Tibial nerve (tissue), 4 donors: ENCODE results near the gene PDPN. TPM values are rescaled to one million over a fixed set of nuclear protein-coding genes. Genes with fewer than 3 reads are reported as not detected.
A peak's percentile ranks its signal among the peaks of the same experiment; 100 is the strongest.

Source experiments
- DNase-seq, 2 donors: peaks; one replicate each; pipeline ENCODE4 v3.0.0-alpha.2; 2019; ENCODE audit warnings: low spot score in 2 of 2
- H3K27ac ChIP-seq, 4 donors: fragments of 200-600 bp; sonication (generic) in 3 of 4; one replicate each; pipeline ENCODE4 v1.5.1; 2017 to 2019; ENCODE audit warnings: mild to moderate bottlenecking in 1 of 4
- H3K27me3 ChIP-seq, 2 donors: fragments of 200-600 bp; sonication (generic) in 1 of 2; one replicate each; pipeline versions ENCODE4 v1.5.1 to v1.6.0; 2017 to 2019
- H3K36me3 ChIP-seq, 3 donors: fragments of 200-600 bp; sonication (generic); one replicate each; pipeline ENCODE4 v1.5.1; 2018 to 2019
- H3K4me1 ChIP-seq, 4 donors: fragments of 200-600 bp; sonication (generic) in 3 of 4; one replicate each; pipeline ENCODE4 v1.5.1; 2017 to 2019
- H3K4me3 ChIP-seq, 4 donors: fragments of 200-600 bp; sonication (generic) in 3 of 4; one replicate each; pipeline ENCODE4 v1.5.1; 2017 to 2019; ENCODE audit warnings: mild to moderate bottlenecking in 1 of 4, moderate library complexity in 1 of 4
- H3K9me3 ChIP-seq, 4 donors: fragments of 200-600 bp; sonication (generic) in 3 of 4; one replicate each; pipeline ENCODE4 v1.5.1; 2017 to 2019
- CTCF ChIP-seq, 5 experiments: fragments of 200-600 bp in 3 of 5; fragments of 450-650 bp in 2 of 5; sonication (generic) in 3 of 5; IDR thresholded peaks; one replicate each; pipeline ENCODE4 v1.5.1; 2016 to 2019; ENCODE audit warnings: antibody characterized with exemption in 5 of 5, mild to moderate bottlenecking in 3 of 5, moderate library complexity in 2 of 5
- EP300 ChIP-seq, 2 donors: sonication (generic); formaldehyde crosslinking; IDR thresholded peaks; one replicate each; pipeline ENCODE4 v1.6.1; 2017; ENCODE audit warnings: antibody characterized with exemption in 2 of 2, mild to moderate bottlenecking in 1 of 2
- POLR2A ChIP-seq, 2 donors: fragments of 450-650 bp; IDR thresholded peaks; one replicate each; pipeline ENCODE4 v1.6.1; 2017; ENCODE audit warnings: antibody characterized with exemption in 2 of 2, mild to moderate bottlenecking in 2 of 2, moderate library complexity in 2 of 2
- WGBS, 2 donors: methylation state at CpG; one replicate each; pipeline ENCODE4 v1.1.5; 2018; 5-methylcytosine and 5-hydroxymethylcytosine counted together
- total RNA-seq, 4 donors: library from RNA; depleted of rRNA; stranded (reverse); fragments of >200 nt; gene quantifications; one replicate each; pipeline ENCODE4 v1.1.0, GENCODE V29; 2016

Gene PDPN
- total RNA-seq, 4 donors from 2014 or later, result 16.2 to 25.7 (median 21.2) TPM

GRCh38 chr1:13583966-13584791 is 547 bp downstream of the PDPN start:
- 8 to 12% methylated on average over 29 to 47 of the region's 47 CpGs for WGBS, 2 donors
- TF ChIP-seq EP300 (IDR thresholded peaks at IDR 0.05) (peak in 1 of 2 donors; percentile 47), POLR2A (IDR thresholded peaks at IDR 0.05) (no peak)
- no peak for DNase-seq
- H3K4me3 ChIP-seq, result peak overlapping the region; percentile 38 to 62 (median 54)
- no peaks in the 10 kb centered on the region for H3K36me3 ChIP-seq
- peak overlapping the region; percentile 81 to 95 (median 87) for H3K27ac ChIP-seq
- H3K9me3 ChIP-seq, result no peaks in the 10 kb centered on the region
- H3K27me3 ChIP-seq, result peaks cover 0 to 8% of the 10 kb centered on the region in 2 donors
- H3K4me1 ChIP-seq, result peaks cover 0 to 54% (median 21%) of the 10 kb centered on the region in 4 donors

DNA sequence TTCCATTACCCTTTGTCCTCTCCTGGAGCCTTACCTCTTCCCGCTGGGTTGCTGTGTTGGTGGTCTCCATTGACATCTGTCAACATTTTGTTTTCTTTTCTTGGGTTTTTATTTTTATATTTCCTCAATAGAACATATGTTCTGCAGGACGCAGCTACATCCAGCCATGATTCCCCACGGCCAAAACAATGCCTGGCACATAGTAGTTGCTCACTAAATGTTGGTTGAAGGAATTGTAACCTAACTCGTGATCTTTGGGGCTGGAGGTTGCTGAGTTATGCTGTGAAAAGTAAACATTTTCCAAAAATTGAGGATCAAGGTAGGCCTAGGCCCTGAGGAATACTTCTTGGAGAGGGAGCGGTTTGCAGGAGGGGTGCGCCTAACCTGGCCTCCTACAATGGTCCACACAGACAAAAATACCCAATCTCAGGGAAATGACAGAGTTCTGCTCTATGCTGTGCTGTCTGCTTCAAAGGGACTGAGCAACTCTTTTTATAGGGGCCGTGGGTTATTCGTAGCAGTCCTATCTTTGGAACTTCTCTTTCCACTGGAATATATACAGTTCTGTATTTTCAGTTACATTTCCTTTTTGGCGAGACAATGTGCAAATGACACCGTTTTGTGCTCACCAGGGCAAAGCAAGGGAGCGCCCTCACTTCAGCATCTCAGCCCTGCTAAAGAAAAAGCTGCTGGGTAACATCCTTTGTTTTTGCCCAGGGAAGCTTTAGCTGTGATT is 1.4 kb downstream of the PDPN start:
- H3K27ac ChIP-seq, result peak overlapping the region; percentile 81 to 95 (median 87)
- no peak for DNase-seq
- no peaks in the 10 kb centered on the region for H3K36me3 ChIP-seq
- 58 to 61% methylated on average over 11 of the region's 11 CpGs for WGBS, 2 donors
- peaks cover 0 to 8% of the 10 kb centered on the region in 2 donors for H3K27me3 ChIP-seq
- H3K4me3 ChIP-seq, result peak overlapping the region in 2 of 4 donors; percentile 47 to 62
- TF ChIP-seq CTCF (IDR thresholded peaks at IDR 0.05) (no peak), EP300 (IDR thresholded peaks at IDR 0.05) (no peak), POLR2A (IDR thresholded peaks at IDR 0.05) (no peak)
- peaks cover 0 to 54% (median 21%) of the 10 kb centered on the region in 4 donors for H3K4me1 ChIP-seq
- no peaks in the 10 kb centered on the region for H3K9me3 ChIP-seq

- peaks cover 0 to 54% (median 21%) of the 10 kb centered on the region in 4 donors for H3K4me1 ChIP-seq
- TF ChIP-seq EP300 (IDR thresholded peaks at IDR 0.05) (no peak), CTCF (IDR thresholded peaks at IDR 0.05) (no peak), POLR2A (IDR thresholded peaks at IDR 0.05) (no peak)
- H3K36me3 ChIP-seq, result no peaks in the 10 kb centered on the region
- no peak for DNase-seq
- H3K27ac ChIP-seq, result peak overlapping the region; percentile 52 to 95 (median 86)
- H3K27me3 ChIP-seq, result peaks cover 0 to 8% of the 10 kb centered on the region in 2 donors
- 31 to 33% methylated on average over 9 of the region's 9 CpGs for WGBS, 2 donors
- no peaks in the 10 kb centered on the region for H3K9me3 ChIP-seq
- peak overlapping the region in 2 of 4 donors; percentile 2 to 62 for H3K4me3 ChIP-seq
These were observed 2.0 kb downstream of the PDPN start for GRCh38 chr1:13585612-13585991.

DNA sequence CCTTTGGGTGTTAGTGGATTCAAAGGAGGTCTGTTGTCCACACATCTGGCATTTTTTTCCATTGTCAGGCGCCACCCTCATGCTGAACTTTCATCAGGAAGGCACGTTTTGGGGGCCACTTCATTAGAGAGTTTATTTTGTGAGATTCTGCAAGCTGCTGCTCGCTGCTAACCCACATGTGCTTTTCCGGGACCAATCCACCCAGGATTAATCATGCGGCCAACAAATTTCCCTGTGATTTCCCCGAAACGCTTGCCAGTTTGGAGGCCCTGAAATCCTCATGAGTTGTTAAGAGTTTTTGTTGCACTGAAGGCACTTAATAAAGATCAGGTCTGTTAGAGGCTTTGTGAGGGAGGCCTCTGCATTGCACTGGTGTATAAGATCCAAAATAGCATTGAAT is 2.4 kb downstream of the PDPN start:
- peaks cover 0 to 54% (median 21%) of the 10 kb centered on the region in 4 donors for H3K4me1 ChIP-seq
- peak overlapping the region in 2 of 4 donors; percentile 2 to 62 for H3K4me3 ChIP-seq
- no peak for TF ChIP-seq EP300 (IDR thresholded peaks at IDR 0.05)
- no peak for TF ChIP-seq POLR2A (IDR thresholded peaks at IDR 0.05)
- TF ChIP-seq CTCF (IDR thresholded peaks at IDR 0.05), result no peak
- no peaks in the 10 kb centered on the region for H3K36me3 ChIP-seq
- 16 to 18% methylated on average over 7 of the region's 7 CpGs for WGBS, 2 donors
- H3K27me3 ChIP-seq, result peaks cover 0 to 8% of the 10 kb centered on the region in 2 donors
- H3K9me3 ChIP-seq, result no peaks in the 10 kb centered on the region
- DNase-seq, result no peak
- H3K27ac ChIP-seq, result peak overlapping the region in 3 of 4 donors; percentile 52 to 95 (median 92)

DNA sequence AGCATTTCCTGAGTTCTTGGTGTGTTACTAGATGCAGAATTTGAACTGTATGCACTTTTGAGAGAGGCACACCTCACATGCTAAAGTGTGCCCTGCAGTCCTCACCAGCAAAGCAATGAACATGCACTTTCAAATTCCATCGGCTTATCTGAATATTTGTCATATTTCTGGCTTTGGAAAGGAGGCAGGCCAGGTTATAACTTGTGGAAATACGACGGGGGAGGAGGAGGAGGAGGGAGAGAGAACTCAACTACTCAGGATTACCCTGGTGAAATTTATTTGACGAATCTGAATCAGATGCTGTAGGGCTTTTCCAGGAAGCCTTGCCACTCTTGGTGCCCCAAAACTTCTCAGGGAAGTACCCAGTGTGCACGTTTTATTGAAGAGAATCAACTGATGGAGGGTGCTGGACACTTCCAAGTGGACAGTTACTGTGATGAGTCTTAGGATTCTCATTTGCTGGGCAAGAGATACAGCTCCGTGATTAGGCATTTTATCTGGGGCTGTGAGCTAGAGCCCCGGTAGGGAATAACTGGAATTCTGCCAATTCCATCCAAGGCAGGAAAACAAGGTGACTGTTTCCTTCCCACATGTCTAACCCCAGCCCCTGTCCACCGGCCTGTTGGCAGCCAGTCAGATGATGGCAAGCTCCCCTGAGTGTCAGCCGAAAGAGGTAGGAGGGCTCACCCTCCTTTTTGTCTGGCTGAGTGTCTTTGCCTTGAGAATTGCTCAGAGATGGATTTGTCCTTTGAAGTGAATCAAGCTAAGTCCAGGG is 3.8 kb downstream of the PDPN start:
- no peak for DNase-seq
- Histone ChIP-seq H3K36me3 (peaks cover 0 to 6% (median 0%) of the 10 kb centered on the region in 3 donors), H3K4me3 (no peak overlapping the region), H3K27me3 (peaks cover 0 to 8% of the 10 kb centered on the region in 2 donors), H3K9me3 (no peaks in the 10 kb centered on the region), H3K4me1 (peaks cover 0 to 54% (median 21%) of the 10 kb centered on the region in 4 donors), H3K27ac (peak overlapping the region in 3 of 4 donors; percentile 13 to 95 (median 92))
- 40 to 56% methylated on average over 9 of the region's 9 CpGs for WGBS, 2 donors
- TF ChIP-seq POLR2A (IDR thresholded peaks at IDR 0.05), result no peak
